Tongue (tissue), 2 donors: ENCODE measurements around the gene MICB. TPM values are rescaled to one million over a fixed set of nuclear protein-coding genes. Genes with fewer than 3 reads are reported as not detected.
A peak's percentile ranks its signal among the peaks of the same experiment; 100 is the strongest.

Experiments
- small RNA-seq: library from RNA; depleted of rRNA; stranded (forward); fragments of <200 nt; gene quantifications from one replicate; pipeline ENCODE3, GENCODE V24; 2014; ENCODE audit warnings: low replicate concordance
- total RNA-seq: library from RNA; depleted of rRNA; stranded (reverse); fragments of >200 nt; gene quantifications from one replicate; pipeline ENCODE4 v1.2.3, GENCODE V29; 2014

MICB gene
- total RNA-seq, 1 donor from 2014 or later, result 3.9 TPM

Small RNAs within 50 kb of the gene (small RNA-seq; reads per million reads assigned to genes)
- gene AL663061.1, result not detected
- gene RF00019, result not detected
- gene SNORD117, result 364 reads per million, percentile 98 among the genes with 10 or more reads in this experiment
- not detected for gene SNORD84

Other genes starting within 250 kb of the MICB start
- 27.6 TPM for gene HLA-C, start 226.1 kb upstream of the MICB start, total RNA-seq
- gene HLA-B, start 141.0 kb upstream of the MICB start, total RNA-seq, result 451 TPM
- 6.8 TPM for gene MICA, start 94.5 kb upstream of the MICB start, total RNA-seq
- not detected for gene MCCD1, start 30.8 kb downstream of the MICB start, total RNA-seq
- 319 TPM for gene DDX39B, start 43.9 kb downstream of the MICB start, total RNA-seq
- 1.3 TPM for gene ATP6V1G2, start 48.5 kb downstream of the MICB start, total RNA-seq
- gene NFKBIL1, start 49.5 kb downstream of the MICB start, total RNA-seq, result 11.4 TPM
- gene LTA, start 74.1 kb downstream of the MICB start, total RNA-seq, result not detected
- gene TNF, start 77.4 kb downstream of the MICB start, total RNA-seq, result not detected
- 1.7 TPM for gene LTB, start 84.3 kb downstream of the MICB start, total RNA-seq
- gene LST1, start 88.1 kb downstream of the MICB start, total RNA-seq, result 1.5 TPM
- gene NCR3, start 94.9 kb downstream of the MICB start, total RNA-seq, result not detected
- 10.9 TPM for gene AIF1, start 117.1 kb downstream of the MICB start, total RNA-seq
- 66.1 TPM for gene PRRC2A, start 122.6 kb downstream of the MICB start, total RNA-seq
- gene BAG6, start 154.5 kb downstream of the MICB start, total RNA-seq, result 154 TPM
- not detected for gene APOM, start 157.7 kb downstream of the MICB start, total RNA-seq
- gene C6orf47, start 162.6 kb downstream of the MICB start, total RNA-seq, result 20.8 TPM
- 18.0 TPM for gene GPANK1, start 166.9 kb downstream of the MICB start, total RNA-seq
- 92.1 TPM for gene CSNK2B, start 167.9 kb downstream of the MICB start, total RNA-seq
- gene LY6G5B, start 171.8 kb downstream of the MICB start, total RNA-seq, result 2.6 TPM
- gene LY6G5C, start 182.9 kb downstream of the MICB start, total RNA-seq, result not detected
- gene ABHD16A, start 205.2 kb downstream of the MICB start, total RNA-seq, result 46.2 TPM
- gene LY6G6F, start 208.7 kb downstream of the MICB start, total RNA-seq, result 0.82 TPM
- gene LY6G6D, start 217.2 kb downstream of the MICB start, total RNA-seq, result not detected
- 1.1 TPM for gene LY6G6C, start 223.6 kb downstream of the MICB start, total RNA-seq
- not detected for gene MPIG6B, start 225.2 kb downstream of the MICB start, total RNA-seq
- 114 TPM for gene DDAH2, start 231.2 kb downstream of the MICB start, total RNA-seq
- 131 TPM for gene CLIC1, start 238.4 kb downstream of the MICB start, total RNA-seq
- 9.6 TPM for gene MSH5, start 241.9 kb downstream of the MICB start, total RNA-seq